Measurements from ENCODE around the gene POLR1D.

The POLR1D gene

GRCh38 chr13:27654816-27655215 is 33.1 kb downstream of the POLR1D start:
- H3K79me2 ChIP-seq (ENCODE audit: low read length): peaks cover 47% of the 10 kb centered on the region
- no peaks in the 10 kb centered on the region for H4K20me1 ChIP-seq (ENCODE audit: insufficient read depth, low read length)
- H3K36me3 ChIP-seq (replicated peaks; ENCODE audit: low read depth, low read length): peaks cover 42% of the 10 kb centered on the region
- H3K27me3 ChIP-seq (ENCODE audit: low read depth, low read length): no peaks in the 10 kb centered on the region
- no peak overlapping the region for H2AFZ ChIP-seq (ENCODE audit: low read depth, low read length)
- TF ChIP-seq CTCF (IDR thresholded peaks at IDR 0.05; ENCODE audit: low read depth, low read length) (no peak), EZH2phosphoT487 (IDR thresholded peaks at IDR 0.05; ENCODE audit: low read depth) (no peak)
- H3K27ac ChIP-seq (ENCODE audit: low read length): no peak overlapping the region
- H3K4me2 ChIP-seq (ENCODE audit: low read length): no peak overlapping the region
- H3K4me1 ChIP-seq (ENCODE audit: low read length): no peaks in the 10 kb centered on the region; the same call in 1 of the 2 replicates
- peaks cover 10% of the 10 kb centered on the region for H3K9me3 ChIP-seq (ENCODE audit: insufficient read depth, low read length)
- H3K4me3 ChIP-seq (ENCODE audit: low read length): no peak overlapping the region
- H3K9ac ChIP-seq (ENCODE audit: low read length): no peak overlapping the region

GRCh38 chr13:27657724-27658123 is 36.0 kb downstream of the POLR1D start:
- H3K9me3 ChIP-seq (ENCODE audit: insufficient read depth, low read length): no peaks in the 10 kb centered on the region
- no peak overlapping the region for H2AFZ ChIP-seq (ENCODE audit: low read depth, low read length)
- H3K27me3 ChIP-seq (ENCODE audit: low read depth, low read length): no peaks in the 10 kb centered on the region
- TF ChIP-seq CTCF (IDR thresholded peaks at IDR 0.05; ENCODE audit: low read depth, low read length): no peak
- TF ChIP-seq EZH2phosphoT487 (IDR thresholded peaks at IDR 0.05; ENCODE audit: low read depth): no peak
- H3K9ac ChIP-seq (ENCODE audit: low read length): no peak overlapping the region
- H3K36me3 ChIP-seq (replicated peaks; ENCODE audit: low read depth, low read length): peaks cover 30% of the 10 kb centered on the region
- H3K4me3 ChIP-seq (ENCODE audit: low read length): no peak overlapping the region
- no peak overlapping the region for H3K27ac ChIP-seq (ENCODE audit: low read length)
- no peak overlapping the region for H3K4me2 ChIP-seq (ENCODE audit: low read length)
- no peaks in the 10 kb centered on the region; the same call in 1 of the 2 replicates for H3K4me1 ChIP-seq (ENCODE audit: low read length)
- peaks cover 57% of the 10 kb centered on the region for H3K79me2 ChIP-seq (ENCODE audit: low read length)
- H4K20me1 ChIP-seq (ENCODE audit: insufficient read depth, low read length): no peaks in the 10 kb centered on the region

GRCh38 chr13:27658546-27658945 is 36.9 kb downstream of the POLR1D start:
- Histone ChIP-seq H3K27me3 (ENCODE audit: low read depth, low read length) (no peaks in the 10 kb centered on the region), H3K4me3 (ENCODE audit: low read length) (no peak overlapping the region), H3K79me2 (ENCODE audit: low read length) (peaks cover 63% of the 10 kb centered on the region), H3K27ac (ENCODE audit: low read length) (no peak overlapping the region), H3K9ac (ENCODE audit: low read length) (no peak overlapping the region), H3K4me2 (ENCODE audit: low read length) (no peak overlapping the region), H4K20me1 (ENCODE audit: insufficient read depth, low read length) (peaks cover 3% of the 10 kb centered on the region; the same call in 1 of the 2 replicates), H3K4me1 (ENCODE audit: low read length) (no peaks in the 10 kb centered on the region; the same call in 1 of the 2 replicates), H3K36me3 (replicated peaks; ENCODE audit: low read depth, low read length) (peaks cover 30% of the 10 kb centered on the region), H3K9me3 (ENCODE audit: insufficient read depth, low read length) (no peaks in the 10 kb centered on the region), H2AFZ (ENCODE audit: low read depth, low read length) (no peak overlapping the region)
- TF ChIP-seq CTCF (IDR thresholded peaks at IDR 0.05; ENCODE audit: low read depth, low read length) (no peak), EZH2phosphoT487 (IDR thresholded peaks at IDR 0.05; ENCODE audit: low read depth) (no peak)

GRCh38 chr13:27659145-27659865 is 37.6 kb downstream of the POLR1D start:
- Histone ChIP-seq H3K4me1 (ENCODE audit: low read length) (no peaks in the 10 kb centered on the region; the same call in 1 of the 2 replicates), H3K9me3 (ENCODE audit: insufficient read depth, low read length) (no peaks in the 10 kb centered on the region), H2AFZ (ENCODE audit: low read depth, low read length) (no peak overlapping the region), H3K27me3 (ENCODE audit: low read depth, low read length) (no peaks in the 10 kb centered on the region), H3K36me3 (replicated peaks; ENCODE audit: low read depth, low read length) (peaks cover 32% of the 10 kb centered on the region), H3K79me2 (ENCODE audit: low read length) (peaks cover 70% of the 10 kb centered on the region), H3K27ac (ENCODE audit: low read length) (no peak overlapping the region), H3K9ac (ENCODE audit: low read length) (no peak overlapping the region), H3K4me2 (ENCODE audit: low read length) (no peak overlapping the region), H3K4me3 (ENCODE audit: low read length) (no peak overlapping the region), H4K20me1 (ENCODE audit: insufficient read depth, low read length) (peaks cover 3% of the 10 kb centered on the region; the same call in 1 of the 2 replicates)
- no peak for TF ChIP-seq EZH2phosphoT487 (IDR thresholded peaks at IDR 0.05; ENCODE audit: low read depth)
- TF ChIP-seq CTCF (IDR thresholded peaks at IDR 0.05; ENCODE audit: low read depth, low read length): no peak

All from OCI-LY3 (cell line).